ENCODE results near the gene PPME1. TPM values are rescaled to one million over a fixed set of nuclear protein-coding genes. Genes with fewer than 3 reads are reported as not detected.

Gene PPME1
- total RNA-seq, 1 donor from 2014 or later, result 401 TPM

DNA sequence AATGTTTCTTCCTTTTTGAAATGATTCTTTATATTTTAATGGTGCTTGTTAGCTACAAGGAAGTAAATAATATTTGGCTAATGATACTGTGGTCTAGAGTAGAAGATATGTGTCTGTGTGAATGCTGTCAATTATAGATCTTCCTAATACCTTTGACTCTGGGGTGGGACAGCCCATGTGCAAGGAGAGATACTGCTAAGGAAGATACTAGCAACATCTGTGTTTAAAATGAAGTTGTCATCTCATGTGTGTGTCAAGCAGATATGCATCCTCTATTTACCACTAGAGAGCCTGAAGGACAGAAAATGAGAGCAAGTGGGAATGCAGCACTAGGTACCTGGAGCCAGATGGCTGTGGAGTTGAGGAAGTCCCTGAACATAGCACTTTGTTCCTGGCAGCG, 34.1 kb downstream of the PPME1 start:
- Mint-ChIP-seq H3K27me3 (ENCODE audit: low read depth, unreplicated experiment) (no peaks in the 10 kb centered on the region), H3K36me3 (ENCODE audit: low read depth, unreplicated experiment) (peaks cover 15% of the 10 kb centered on the region), H3K9me3 (ENCODE audit: unreplicated experiment) (no peaks in the 10 kb centered on the region), H3K4me3 (ENCODE audit: unreplicated experiment) (no peak overlapping the region), H3K4me1 (ENCODE audit: low read depth, unreplicated experiment) (peaks cover 20% of the 10 kb centered on the region), H3K27ac (ENCODE audit: unreplicated experiment) (peak overlapping the region; percentile 15)
- no peaks in the 10 kb centered on the region for H3K36me3 ChIP-seq (ENCODE audit: insufficient read depth, low read length)
- no peak overlapping the region for H3K9ac ChIP-seq (ENCODE audit: low read length)
- DNase-seq (ENCODE audit: low read depth), result no peak
- peaks cover 7% of the 10 kb centered on the region for H4K20me1 ChIP-seq (ENCODE audit: insufficient read depth, low read length)
- H3K4me1 ChIP-seq (ENCODE audit: insufficient read depth, low read length), result no peaks in the 10 kb centered on the region
- H3K4me3 ChIP-seq (ENCODE audit: insufficient read depth, low read depth, low read length), result no peak overlapping the region
- TF ChIP-seq EZH2 (IDR thresholded peaks at IDR 0.05; ENCODE audit: insufficient read depth, low read length), result no peak
- TF ChIP-seq, protein P1, sequence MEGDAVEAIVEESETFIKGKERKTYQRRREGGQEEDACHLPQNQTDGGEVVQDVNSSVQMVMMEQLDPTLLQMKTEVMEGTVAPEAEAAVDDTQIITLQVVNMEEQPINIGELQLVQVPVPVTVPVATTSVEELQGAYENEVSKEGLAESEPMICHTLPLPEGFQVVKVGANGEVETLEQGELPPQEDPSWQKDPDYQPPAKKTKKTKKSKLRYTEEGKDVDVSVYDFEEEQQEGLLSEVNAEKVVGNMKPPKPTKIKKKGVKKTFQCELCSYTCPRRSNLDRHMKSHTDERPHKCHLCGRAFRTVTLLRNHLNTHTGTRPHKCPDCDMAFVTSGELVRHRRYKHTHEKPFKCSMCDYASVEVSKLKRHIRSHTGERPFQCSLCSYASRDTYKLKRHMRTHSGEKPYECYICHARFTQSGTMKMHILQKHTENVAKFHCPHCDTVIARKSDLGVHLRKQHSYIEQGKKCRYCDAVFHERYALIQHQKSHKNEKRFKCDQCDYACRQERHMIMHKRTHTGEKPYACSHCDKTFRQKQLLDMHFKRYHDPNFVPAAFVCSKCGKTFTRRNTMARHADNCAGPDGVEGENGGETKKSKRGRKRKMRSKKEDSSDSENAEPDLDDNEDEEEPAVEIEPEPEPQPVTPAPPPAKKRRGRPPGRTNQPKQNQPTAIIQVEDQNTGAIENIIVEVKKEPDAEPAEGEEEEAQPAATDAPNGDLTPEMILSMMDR (IDR thresholded peaks at IDR 0.05; ENCODE audit: insufficient read depth, low read depth, low read length), result no peak
- FAIRE-seq, result no peak
- no peaks in the 10 kb centered on the region for H3K9me3 ChIP-seq (ENCODE audit: insufficient read depth, low read depth, low read length)
- H2AFZ ChIP-seq (ENCODE audit: low read depth, low read length), result no peak overlapping the region
- H3K27me3 ChIP-seq (ENCODE audit: insufficient read depth, low read length), result no peaks in the 10 kb centered on the region
- no peak overlapping the region for H3K27ac ChIP-seq (ENCODE audit: low read depth, low read length)
- peaks cover 6% of the 10 kb centered on the region for H3K79me2 ChIP-seq (ENCODE audit: insufficient read depth, low read length)
- H3K4me2 ChIP-seq (ENCODE audit: low read length), result no peak overlapping the region

DNA sequence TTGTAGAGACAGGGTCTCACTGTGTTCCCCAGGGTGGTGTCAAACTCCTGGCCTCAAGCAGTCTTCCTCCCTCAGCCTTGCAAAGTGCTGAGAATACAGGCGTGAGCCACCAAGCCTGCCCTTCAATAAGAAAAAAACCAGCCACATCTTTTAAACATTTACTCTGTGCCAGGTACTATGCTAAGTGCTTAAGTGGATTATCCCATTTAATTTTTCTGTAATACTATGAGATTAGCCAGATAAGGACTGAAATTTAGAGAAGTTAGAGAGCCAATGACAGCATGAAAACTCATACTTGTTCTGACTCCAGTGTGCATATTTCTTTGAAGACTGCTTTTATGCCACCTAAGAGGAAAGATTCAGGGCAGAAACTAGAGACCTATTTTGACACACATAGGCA, 35.7 kb downstream of the PPME1 start:
- H3K36me3 ChIP-seq (ENCODE audit: insufficient read depth, low read length), result no peaks in the 10 kb centered on the region
- H4K20me1 ChIP-seq (ENCODE audit: insufficient read depth, low read length), result peaks cover 7% of the 10 kb centered on the region
- Mint-ChIP-seq H3K27me3 (ENCODE audit: low read depth, unreplicated experiment) (no peaks in the 10 kb centered on the region), H3K4me3 (ENCODE audit: unreplicated experiment) (no peak overlapping the region), H3K27ac (ENCODE audit: unreplicated experiment) (no peak overlapping the region), H3K4me1 (ENCODE audit: low read depth, unreplicated experiment) (peaks cover 20% of the 10 kb centered on the region), H3K36me3 (ENCODE audit: low read depth, unreplicated experiment) (peaks cover 20% of the 10 kb centered on the region), H3K9me3 (ENCODE audit: unreplicated experiment) (no peaks in the 10 kb centered on the region)
- no peak overlapping the region for H3K4me2 ChIP-seq (ENCODE audit: low read length)
- no peak overlapping the region for H2AFZ ChIP-seq (ENCODE audit: low read depth, low read length)
- H3K9me3 ChIP-seq (ENCODE audit: insufficient read depth, low read depth, low read length), result no peaks in the 10 kb centered on the region
- H3K27me3 ChIP-seq (ENCODE audit: insufficient read depth, low read length), result no peaks in the 10 kb centered on the region
- H3K4me1 ChIP-seq (ENCODE audit: insufficient read depth, low read length), result no peaks in the 10 kb centered on the region
- FAIRE-seq (no peak), DNase-seq (ENCODE audit: low read depth) (no peak)
- H3K4me3 ChIP-seq (ENCODE audit: insufficient read depth, low read depth, low read length), result no peak overlapping the region
- H3K79me2 ChIP-seq (ENCODE audit: insufficient read depth, low read length), result peaks cover 4% of the 10 kb centered on the region
- no peak overlapping the region for H3K9ac ChIP-seq (ENCODE audit: low read length)
- TF ChIP-seq, protein P1 (IDR thresholded peaks at IDR 0.05; ENCODE audit: insufficient read depth, low read depth, low read length), result no peak
- no peak for TF ChIP-seq EZH2 (IDR thresholded peaks at IDR 0.05; ENCODE audit: insufficient read depth, low read length)
- H3K27ac ChIP-seq (ENCODE audit: low read depth, low read length), result no peak overlapping the region

DNA sequence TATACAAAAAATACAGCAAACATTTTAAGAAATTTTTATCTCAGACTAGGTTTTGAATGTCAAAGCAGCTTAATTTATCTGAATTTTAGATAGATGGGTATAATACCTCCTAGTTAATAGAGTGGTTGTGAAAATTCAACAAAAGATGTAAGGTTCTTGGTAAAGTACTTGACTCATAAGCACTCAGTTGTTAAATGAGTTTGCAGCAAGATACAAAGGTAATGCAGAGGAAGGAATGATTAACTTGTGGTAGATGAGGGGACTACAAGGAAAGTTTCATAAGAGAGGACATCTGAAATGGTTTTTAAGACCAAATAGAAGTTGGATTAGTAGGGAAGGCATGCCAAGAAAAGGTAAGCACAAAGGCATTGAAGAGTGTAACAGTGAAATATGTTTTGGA, 37.4 kb downstream of the PPME1 start:
- H3K9ac ChIP-seq (ENCODE audit: low read length), result no peak overlapping the region
- Mint-ChIP-seq H3K36me3 (ENCODE audit: low read depth, unreplicated experiment) (peaks cover 26% of the 10 kb centered on the region), H3K27me3 (ENCODE audit: low read depth, unreplicated experiment) (no peaks in the 10 kb centered on the region), H3K4me3 (ENCODE audit: unreplicated experiment) (no peak overlapping the region), H3K27ac (ENCODE audit: unreplicated experiment) (no peak overlapping the region), H3K4me1 (ENCODE audit: low read depth, unreplicated experiment) (peaks cover 20% of the 10 kb centered on the region), H3K9me3 (ENCODE audit: unreplicated experiment) (no peaks in the 10 kb centered on the region)
- TF ChIP-seq, protein P1 (IDR thresholded peaks at IDR 0.05; ENCODE audit: insufficient read depth, low read depth, low read length), result no peak
- TF ChIP-seq EZH2 (IDR thresholded peaks at IDR 0.05; ENCODE audit: insufficient read depth, low read length), result no peak
- DNase-seq (ENCODE audit: low read depth), result no peak
- H3K4me2 ChIP-seq (ENCODE audit: low read length), result no peak overlapping the region
- H3K4me3 ChIP-seq (ENCODE audit: insufficient read depth, low read depth, low read length), result no peak overlapping the region
- no peak overlapping the region for H2AFZ ChIP-seq (ENCODE audit: low read depth, low read length)
- no peaks in the 10 kb centered on the region for H3K9me3 ChIP-seq (ENCODE audit: insufficient read depth, low read depth, low read length)
- H3K27ac ChIP-seq (ENCODE audit: low read depth, low read length), result no peak overlapping the region
- H3K4me1 ChIP-seq (ENCODE audit: insufficient read depth, low read length), result no peaks in the 10 kb centered on the region
- H3K27me3 ChIP-seq (ENCODE audit: insufficient read depth, low read length), result no peaks in the 10 kb centered on the region
- FAIRE-seq, result no peak
- H3K36me3 ChIP-seq (ENCODE audit: insufficient read depth, low read length), result no peaks in the 10 kb centered on the region
- no peaks in the 10 kb centered on the region for H3K79me2 ChIP-seq (ENCODE audit: insufficient read depth, low read length)
- H4K20me1 ChIP-seq (ENCODE audit: insufficient read depth, low read length), result peaks cover 5% of the 10 kb centered on the region

All from astrocyte (in vitro differentiated cells and primary cell).